Measurements from ENCODE around the gene P2RX7.
"Not testable (repeated sequence)": the region's sequence is repeated elsewhere in the genome, so short reads cannot be mapped to it uniquely, and the experiment has no call there.

Gene P2RX7

DNA sequence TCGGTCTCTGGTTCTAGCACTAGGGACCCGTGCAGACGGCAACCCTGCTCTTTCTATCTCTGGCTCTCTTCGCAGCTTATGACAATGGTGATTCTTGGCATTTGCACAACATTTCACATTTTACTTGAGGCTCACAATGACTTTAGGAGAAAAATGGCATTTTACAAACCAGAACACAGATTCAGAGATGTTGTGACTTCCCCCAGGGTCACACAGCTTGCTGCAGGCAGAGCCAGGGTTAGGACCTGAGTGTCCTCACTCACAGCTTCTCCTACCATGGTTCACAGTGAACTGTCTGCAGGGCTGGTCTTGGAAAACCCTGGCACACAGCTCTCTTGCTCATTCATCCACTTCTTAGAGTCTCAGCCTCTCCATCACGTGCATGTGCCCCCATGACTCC lies 23.7 kb downstream of the P2RX7 start:
- H3K9me2 ChIP-seq (replicated peaks; ENCODE audit: insufficient read depth, low read length): no peaks in the 10 kb centered on the region

DNA sequence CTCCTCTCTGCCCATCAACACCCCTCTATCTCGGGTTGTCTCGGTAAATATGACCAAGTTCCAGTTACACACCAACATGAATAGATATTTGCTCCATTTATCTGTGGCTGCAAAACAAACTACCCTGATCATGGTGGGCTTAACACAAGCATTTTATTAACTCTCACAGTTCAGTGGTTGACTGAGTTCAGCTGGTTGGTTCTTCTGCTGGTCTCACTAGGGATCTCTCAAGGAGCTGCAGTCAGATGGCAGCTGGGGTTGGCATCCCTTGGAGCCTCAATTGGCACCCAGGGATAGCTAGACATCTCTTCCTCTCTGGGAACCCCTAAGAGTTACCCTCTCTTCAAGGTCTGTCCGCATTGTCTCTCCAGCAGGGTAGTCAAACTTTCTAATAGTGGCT lies 25.4 kb downstream of the P2RX7 start:
- no peaks in the 10 kb centered on the region for H3K9me3 ChIP-seq (ENCODE audit: insufficient read depth, low read length)
- H3K27me3 ChIP-seq (ENCODE audit: low read length): no peaks in the 10 kb centered on the region
- H3K79me2 ChIP-seq (ENCODE audit: insufficient read depth, low read length): no peaks in the 10 kb centered on the region
- H3K9me2 ChIP-seq (replicated peaks; ENCODE audit: insufficient read depth, low read length): no peaks in the 10 kb centered on the region
- no peaks in the 10 kb centered on the region for H3K36me3 ChIP-seq (ENCODE audit: low read length)
- H3K4me2 ChIP-seq (ENCODE audit: low read depth, low read length, poor library complexity, severe bottlenecking): no peak overlapping the region
- TF ChIP-seq, protein P1, sequence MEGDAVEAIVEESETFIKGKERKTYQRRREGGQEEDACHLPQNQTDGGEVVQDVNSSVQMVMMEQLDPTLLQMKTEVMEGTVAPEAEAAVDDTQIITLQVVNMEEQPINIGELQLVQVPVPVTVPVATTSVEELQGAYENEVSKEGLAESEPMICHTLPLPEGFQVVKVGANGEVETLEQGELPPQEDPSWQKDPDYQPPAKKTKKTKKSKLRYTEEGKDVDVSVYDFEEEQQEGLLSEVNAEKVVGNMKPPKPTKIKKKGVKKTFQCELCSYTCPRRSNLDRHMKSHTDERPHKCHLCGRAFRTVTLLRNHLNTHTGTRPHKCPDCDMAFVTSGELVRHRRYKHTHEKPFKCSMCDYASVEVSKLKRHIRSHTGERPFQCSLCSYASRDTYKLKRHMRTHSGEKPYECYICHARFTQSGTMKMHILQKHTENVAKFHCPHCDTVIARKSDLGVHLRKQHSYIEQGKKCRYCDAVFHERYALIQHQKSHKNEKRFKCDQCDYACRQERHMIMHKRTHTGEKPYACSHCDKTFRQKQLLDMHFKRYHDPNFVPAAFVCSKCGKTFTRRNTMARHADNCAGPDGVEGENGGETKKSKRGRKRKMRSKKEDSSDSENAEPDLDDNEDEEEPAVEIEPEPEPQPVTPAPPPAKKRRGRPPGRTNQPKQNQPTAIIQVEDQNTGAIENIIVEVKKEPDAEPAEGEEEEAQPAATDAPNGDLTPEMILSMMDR (IDR thresholded peaks at IDR 0.05; ENCODE audit: insufficient read depth, low read length, poor library complexity, severe bottlenecking): no peak
- no peak for TF ChIP-seq EZH2phosphoT487 (conservative IDR thresholded peaks at IDR 0.05; ENCODE audit: low read length)
- no peak overlapping the region for H3K27ac ChIP-seq (ENCODE audit: low read depth, low read length)
- H3K4me3 ChIP-seq (ENCODE audit: insufficient read depth, low read length, poor library complexity, severe bottlenecking): no peak overlapping the region
- H2AFZ ChIP-seq (ENCODE audit: low read depth, low read length, severe bottlenecking): no peak overlapping the region
- H4K20me1 ChIP-seq (ENCODE audit: low read depth, low read length): no peaks in the 10 kb centered on the region
- no peaks in the 10 kb centered on the region for H3F3A ChIP-seq (ENCODE audit: insufficient read depth)
- H3K9ac ChIP-seq (ENCODE audit: low read length): no peak overlapping the region

More for the DNA sequence above, 23.7 kb downstream of the P2RX7 start:
- Histone ChIP-seq H3K4me3 (ENCODE audit: insufficient read depth, low read length, poor library complexity, severe bottlenecking) (no peak overlapping the region), H3K36me3 (ENCODE audit: low read length) (no peaks in the 10 kb centered on the region), H3K4me2 (ENCODE audit: low read depth, low read length, poor library complexity, severe bottlenecking) (no peak overlapping the region), H3K79me2 (ENCODE audit: insufficient read depth, low read length) (no peaks in the 10 kb centered on the region), H3F3A (ENCODE audit: insufficient read depth) (no peaks in the 10 kb centered on the region), H3K9me3 (ENCODE audit: insufficient read depth, low read length) (no peaks in the 10 kb centered on the region), H4K20me1 (ENCODE audit: low read depth, low read length) (no peaks in the 10 kb centered on the region), H3K9ac (ENCODE audit: low read length) (no peak overlapping the region), H2AFZ (ENCODE audit: low read depth, low read length, severe bottlenecking) (no peak overlapping the region), H3K27ac (ENCODE audit: low read depth, low read length) (no peak overlapping the region), H3K27me3 (ENCODE audit: low read length) (no peaks in the 10 kb centered on the region)
- no peak for TF ChIP-seq EZH2phosphoT487 (conservative IDR thresholded peaks at IDR 0.05; ENCODE audit: low read length)
- TF ChIP-seq, protein P1 (IDR thresholded peaks at IDR 0.05; ENCODE audit: insufficient read depth, low read length, poor library complexity, severe bottlenecking): no peak

DNA sequence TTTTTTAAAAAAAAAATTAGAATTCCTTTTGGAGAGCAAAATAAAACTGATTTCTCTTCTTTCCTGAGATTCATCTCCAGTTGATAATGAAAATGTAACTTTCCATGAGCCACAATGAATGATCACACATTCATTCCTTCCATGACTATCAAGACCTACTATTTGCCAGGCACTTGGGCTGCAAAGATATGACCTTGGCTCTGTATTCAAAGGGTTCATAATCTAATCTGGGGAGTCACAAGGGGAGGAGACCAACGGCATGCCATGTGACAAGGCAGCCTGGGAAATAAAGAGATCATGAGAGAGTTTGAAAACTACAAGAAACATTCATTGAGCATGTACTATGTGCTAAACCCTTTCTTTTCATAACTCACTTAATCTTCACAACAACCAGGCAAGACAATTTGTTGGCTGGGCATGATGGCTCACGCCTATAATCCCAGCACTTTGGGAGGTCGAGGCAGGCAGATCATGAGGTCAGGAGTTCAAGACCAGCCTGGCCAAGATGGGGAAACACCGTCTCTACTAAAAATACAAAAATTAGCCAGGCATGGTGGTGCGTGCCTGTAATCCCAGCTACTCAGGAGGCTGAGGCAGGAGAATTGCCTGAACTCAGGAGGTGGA lies 26.2 kb downstream of the P2RX7 start:
- not testable (repeated sequence) for H3F3A ChIP-seq (ENCODE audit: insufficient read depth); H2AFZ ChIP-seq (ENCODE audit: low read depth, low read length, severe bottlenecking); H3K9me2 ChIP-seq (replicated peaks; ENCODE audit: insufficient read depth, low read length); H3K27ac ChIP-seq (ENCODE audit: low read depth, low read length); H3K4me3 ChIP-seq (ENCODE audit: insufficient read depth, low read length, poor library complexity, severe bottlenecking); H3K9me3 ChIP-seq (ENCODE audit: insufficient read depth, low read length); H4K20me1 ChIP-seq (ENCODE audit: low read depth, low read length); H3K4me2 ChIP-seq (ENCODE audit: low read depth, low read length, poor library complexity, severe bottlenecking); H3K9ac ChIP-seq (ENCODE audit: low read length); H3K79me2 ChIP-seq (ENCODE audit: insufficient read depth, low read length); H3K27me3 ChIP-seq (ENCODE audit: low read length); H3K36me3 ChIP-seq (ENCODE audit: low read length)

DNA sequence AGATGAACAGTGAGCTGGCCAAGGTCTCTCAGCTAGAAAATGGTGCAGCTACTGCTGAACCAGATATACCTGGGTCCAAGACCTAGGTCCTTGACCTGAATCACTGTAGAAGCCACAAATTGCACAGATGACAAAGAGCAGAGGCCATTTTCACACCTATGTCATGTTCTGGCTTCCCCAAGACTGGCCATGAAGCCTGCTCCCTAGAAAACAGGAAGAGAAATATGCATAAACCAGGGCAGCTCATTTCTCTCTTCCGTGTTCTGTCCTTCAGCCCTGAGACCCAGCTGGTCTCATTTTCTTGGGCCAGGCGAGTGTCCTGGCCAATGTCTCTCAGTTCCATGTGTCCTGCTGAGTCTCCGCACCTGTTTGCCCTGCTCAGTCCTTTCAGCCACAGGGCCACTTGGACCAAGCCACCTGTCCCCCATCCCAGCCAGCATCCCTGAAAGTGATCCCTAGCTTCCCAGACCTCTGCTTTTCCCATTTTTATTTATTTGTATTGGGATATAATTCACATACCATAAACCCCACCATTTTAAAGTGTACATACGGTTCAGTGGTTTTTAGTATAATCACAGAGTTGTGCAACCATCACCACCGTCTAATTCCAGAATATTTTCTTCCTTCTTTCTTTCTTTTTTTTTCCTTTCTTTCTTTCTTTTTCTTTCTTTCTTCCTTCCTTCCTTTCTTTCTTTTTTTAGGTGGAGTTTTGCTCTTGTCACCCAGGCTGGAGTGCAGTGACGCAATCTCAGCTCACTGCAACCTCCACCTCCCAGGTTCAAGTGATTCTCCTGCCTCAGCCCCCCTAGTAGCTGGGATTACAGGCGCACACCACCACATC lies 27.0 kb downstream of the P2RX7 start:
- no peak overlapping the region for H3K4me3 ChIP-seq (ENCODE audit: insufficient read depth, low read length, poor library complexity, severe bottlenecking)
- no peaks in the 10 kb centered on the region for H3K9me2 ChIP-seq (replicated peaks; ENCODE audit: insufficient read depth, low read length)
- no peaks in the 10 kb centered on the region for H3K79me2 ChIP-seq (ENCODE audit: insufficient read depth, low read length)
- no peaks in the 10 kb centered on the region for H3K9me3 ChIP-seq (ENCODE audit: insufficient read depth, low read length)
- no peaks in the 10 kb centered on the region for H3K27me3 ChIP-seq (ENCODE audit: low read length)
- H3K4me2 ChIP-seq (ENCODE audit: low read depth, low read length, poor library complexity, severe bottlenecking): no peak overlapping the region
- no peaks in the 10 kb centered on the region for H3K36me3 ChIP-seq (ENCODE audit: low read length)
- TF ChIP-seq EZH2phosphoT487 (conservative IDR thresholded peaks at IDR 0.05; ENCODE audit: low read length): no peak
- TF ChIP-seq, protein P1 (IDR thresholded peaks at IDR 0.05; ENCODE audit: insufficient read depth, low read length, poor library complexity, severe bottlenecking): no peak
- H4K20me1 ChIP-seq (ENCODE audit: low read depth, low read length): no peaks in the 10 kb centered on the region
- no peak overlapping the region for H2AFZ ChIP-seq (ENCODE audit: low read depth, low read length, severe bottlenecking)
- H3K27ac ChIP-seq (ENCODE audit: low read depth, low read length): no peak overlapping the region
- no peak overlapping the region for H3K9ac ChIP-seq (ENCODE audit: low read length)
- H3F3A ChIP-seq (ENCODE audit: insufficient read depth): no peaks in the 10 kb centered on the region
